Right lobe of liver (tissue), 6 donors: ENCODE data around the gene SBF1. TPM values are rescaled to one million over a fixed set of nuclear protein-coding genes. Genes with fewer than 3 reads are reported as not detected.

ENCODE experiments used
- ATAC-seq, 4 donors: fragments of 200-7000 bp; cut with Tn5 transposase; one replicate each; pipeline ENCODE4 v1.9.1; 2020; ENCODE audit warnings: mild to moderate bottlenecking in 4 of 4, moderate library complexity in 4 of 4
- DNase-seq, 3 donors: peaks; one replicate each; pipeline ENCODE4 v3.0.0-alpha.2; 2020
- H3K27ac ChIP-seq, 3 donors: fragments of 200-600 bp; one replicate each; pipeline ENCODE4 v1.8.0; 2022
- H3K27me3 ChIP-seq, 2 donors: fragments of 200-600 bp; one replicate each; pipeline ENCODE4 v1.8.0; 2022
- H3K36me3 ChIP-seq, 4 donors: fragments of 200-600 bp; sonication (generic) in 1 of 4; one replicate each; pipeline versions ENCODE4 v1.5.1 to v1.8.0; 2017 to 2022; ENCODE audit warnings: control low read depth in 1 of 4
- H3K4me1 ChIP-seq, 4 donors: fragments of 200-600 bp; sonication (generic) in 1 of 4; one replicate each; pipeline versions ENCODE4 v1.5.1 to v1.8.0; 2017 to 2022; ENCODE audit warnings: control low read depth in 1 of 4
- H3K4me3 ChIP-seq, 3 donors: fragments of 200-600 bp; one replicate each; pipeline ENCODE4 v1.8.0; 2022
- H3K9me3 ChIP-seq, 4 donors: fragments of 200-600 bp; sonication (generic) in 1 of 4; one replicate each; pipeline versions ENCODE4 v1.5.1 to v1.8.0; 2017 to 2022; ENCODE audit warnings: control low read depth in 1 of 4
- CTCF ChIP-seq, 4 donors: fragments of 200-600 bp in 3 of 4; fragments of 450-650 bp in 1 of 4; IDR thresholded peaks; one replicate each; pipeline versions ENCODE4 v1.5.1 to v1.8.0; 2016 to 2022; ENCODE audit warnings: antibody characterized with exemption in 4 of 4, mild to moderate bottlenecking in 2 of 4
- POLR2A ChIP-seq: fragments of 450-650 bp; IDR thresholded peaks from one replicate; pipeline ENCODE4 v1.6.1; 2017; ENCODE audit warnings: antibody characterized with exemption, mild to moderate bottlenecking
- WGBS: methylation state at CpG from one replicate; pipeline ENCODE4 v1.1.6; 2018; ENCODE audit warnings: low coverage, low lambda C conversion rate; ENCODE audit not compliant: insufficient coverage; ENCODE audit errors: missing lambda C conversion rate; 5-methylcytosine and 5-hydroxymethylcytosine counted together
- intact Hi-C, 2 donors: fragments of 100-400 bp; cut with DNase I; formaldehyde crosslinking; loops; one replicate each; pipeline versions ENCODE4 v1.11.2 to v1.14.1; 2022
- total RNA-seq, 6 experiments: library from RNA; depleted of rRNA in 2 of 6; stranded (reverse); fragments of >200 nt in 2 of 6; fragmentation: NEBNext Ultra II Directional in 3 of 6; extraction: Animal tissue kit (Norgen Biotek cat#: 25700) in 3 of 6; gene quantifications; one replicate each; pipeline versions ENCODE4 v1.1.0 to v1.2.4, GENCODE V29; 2016 to 2023
- donor health status: DM: no; HTN: yes; CAD: no.
- donor health status: DM: no; HTN: no; CAD: no.
- donor health status: DM: no; HTN: no; CAD: no.
- donor health status: DM: no; HTN: yes; CAD: no.
- donor health status: DM: no; HTN: yes; CAD: no.

SBF1 gene
- total RNA-seq, 6 experiments from 2014 or later, result 18.3 to 28.9 (median 22.8) TPM

GRCh38 chr22:50487290-50488005 lies 12.6 kb upstream of the SBF1 start:
- no CpG with 5 or more reads among the region's 23 CpGs for WGBS
- DNase-seq, result peak in 2 of 3 donors; percentile 18 to 39
- ATAC-seq, result no peak
- Histone ChIP-seq H3K9me3 (no peaks in the 10 kb centered on the region), H3K4me3 (no peak overlapping the region), H3K27me3 (no peaks in the 10 kb centered on the region), H3K36me3 (no peaks in the 10 kb centered on the region), H3K4me1 (peaks cover 0 to 5% (median 1%) of the 10 kb centered on the region in 4 donors), H3K27ac (no peak overlapping the region)
- intact Hi-C loops, result loop anchor here in 1 of 2 donors (10.0 kb wide), 1 partner anchor 243 kb away; the partner anchor contains the start of gene TUBGCP6
- TF ChIP-seq CTCF (IDR thresholded peaks at IDR 0.05) (no peak), POLR2A (no peak)

- no peak for TF ChIP-seq CTCF (IDR thresholded peaks at IDR 0.05)
- TF ChIP-seq POLR2A, result no peak
- ATAC-seq, result no peak
- H3K27ac ChIP-seq, result no peak within 1 kb of the TSS
- WGBS, result 75% methylated on average over 5 of the region's 23 CpGs
- H3K9me3 ChIP-seq, result no peaks in the 10 kb centered on the region
- intact Hi-C loops, result loop anchor here in 1 of 2 donors (10.0 kb wide), 1 partner anchor 242 kb away; the partner anchor contains the start of gene TUBGCP6
- peaks cover 0 to 11% (median 1%) of the 10 kb centered on the region in 4 donors for H3K4me1 ChIP-seq
- no peaks in the 10 kb centered on the region for H3K27me3 ChIP-seq
- H3K4me3 ChIP-seq, result no peak within 1 kb of the TSS
- no peaks in the 10 kb centered on the region for H3K36me3 ChIP-seq
- DNase-seq, result peak in 1 of 3 donors; percentile 42
Observed at GRCh38 chr22:50486561-50487289, 11.9 kb upstream of the SBF1 start, which contains the start of gene MIOX. MIOX (plus strand) TSS chr22:50486859; CDS start chr22:50486898, 39 bp downstream.

GRCh38 chr22:50485221-50486131 lies 10.6 kb upstream of the SBF1 start:
- Histone ChIP-seq H3K4me3 (no peak overlapping the region), H3K36me3 (no peaks in the 10 kb centered on the region), H3K27ac (no peak overlapping the region), H3K4me1 (peaks cover 0 to 11% (median 1%) of the 10 kb centered on the region in 4 donors), H3K27me3 (no peaks in the 10 kb centered on the region), H3K9me3 (no peaks in the 10 kb centered on the region)
- ATAC-seq, result peak; percentile 51 to 68 (median 64)
- peak; percentile 73 to 80 (median 79) for DNase-seq
- TF ChIP-seq POLR2A (no peak), CTCF (IDR thresholded peaks at IDR 0.05) (no peak)
- intact Hi-C loops, result loop anchor here in 1 of 2 donors (10.0 kb wide), 1 partner anchor 241 kb away; the partner anchor contains the start of gene TUBGCP6
- 36% methylated on average over 17 of the region's 29 CpGs for WGBS
